Measurements from ENCODE around the gene OSBPL3. TPM values are rescaled to one million over a fixed set of nuclear protein-coding genes. Genes with fewer than 3 reads are reported as not detected.

Gene OSBPL3
- polyA plus RNA-seq, 1 experiment, result 26.5 TPM

DNA sequence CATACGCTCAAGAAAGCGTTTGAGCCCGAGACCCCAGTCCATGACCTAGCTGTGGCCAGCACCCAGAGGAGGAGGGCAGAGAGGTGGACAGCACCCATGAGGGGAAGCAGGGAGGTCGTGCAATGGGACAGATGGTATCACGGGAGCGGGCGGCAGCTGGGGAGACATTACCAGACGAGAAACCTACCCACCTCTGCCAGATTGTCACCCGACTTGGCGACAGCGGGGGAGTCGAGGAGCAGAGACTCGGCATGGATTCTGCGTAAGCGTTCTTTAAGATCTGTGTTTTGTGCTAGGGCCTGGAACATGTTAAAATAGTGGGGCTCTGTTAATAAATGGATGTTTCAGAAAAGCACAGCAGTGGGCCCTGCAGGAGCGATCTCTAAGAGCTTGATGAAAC lies 131.1 kb downstream of the OSBPL3 start:
- TF ChIP-seq, protein P1, sequence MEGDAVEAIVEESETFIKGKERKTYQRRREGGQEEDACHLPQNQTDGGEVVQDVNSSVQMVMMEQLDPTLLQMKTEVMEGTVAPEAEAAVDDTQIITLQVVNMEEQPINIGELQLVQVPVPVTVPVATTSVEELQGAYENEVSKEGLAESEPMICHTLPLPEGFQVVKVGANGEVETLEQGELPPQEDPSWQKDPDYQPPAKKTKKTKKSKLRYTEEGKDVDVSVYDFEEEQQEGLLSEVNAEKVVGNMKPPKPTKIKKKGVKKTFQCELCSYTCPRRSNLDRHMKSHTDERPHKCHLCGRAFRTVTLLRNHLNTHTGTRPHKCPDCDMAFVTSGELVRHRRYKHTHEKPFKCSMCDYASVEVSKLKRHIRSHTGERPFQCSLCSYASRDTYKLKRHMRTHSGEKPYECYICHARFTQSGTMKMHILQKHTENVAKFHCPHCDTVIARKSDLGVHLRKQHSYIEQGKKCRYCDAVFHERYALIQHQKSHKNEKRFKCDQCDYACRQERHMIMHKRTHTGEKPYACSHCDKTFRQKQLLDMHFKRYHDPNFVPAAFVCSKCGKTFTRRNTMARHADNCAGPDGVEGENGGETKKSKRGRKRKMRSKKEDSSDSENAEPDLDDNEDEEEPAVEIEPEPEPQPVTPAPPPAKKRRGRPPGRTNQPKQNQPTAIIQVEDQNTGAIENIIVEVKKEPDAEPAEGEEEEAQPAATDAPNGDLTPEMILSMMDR (IDR thresholded peaks at IDR 0.05; ENCODE audit: insufficient read depth, low read depth, low read length), result no peak
- no peak for DNase-seq (ENCODE audit: low read depth)
- POLR2A ChIA-PET, result no interaction called here
- Histone ChIP-seq H3K27me3 (ENCODE audit: control insufficient read depth, insufficient read depth, low read length) (no peaks in the 10 kb centered on the region), H3K36me3 (ENCODE audit: control insufficient read depth, insufficient read depth, low read length) (peaks cover 9% of the 10 kb centered on the region), H3K4me3 (ENCODE audit: low read depth, low read length) (no peak overlapping the region)
- CTCF ChIA-PET, result no interaction called here

DNA sequence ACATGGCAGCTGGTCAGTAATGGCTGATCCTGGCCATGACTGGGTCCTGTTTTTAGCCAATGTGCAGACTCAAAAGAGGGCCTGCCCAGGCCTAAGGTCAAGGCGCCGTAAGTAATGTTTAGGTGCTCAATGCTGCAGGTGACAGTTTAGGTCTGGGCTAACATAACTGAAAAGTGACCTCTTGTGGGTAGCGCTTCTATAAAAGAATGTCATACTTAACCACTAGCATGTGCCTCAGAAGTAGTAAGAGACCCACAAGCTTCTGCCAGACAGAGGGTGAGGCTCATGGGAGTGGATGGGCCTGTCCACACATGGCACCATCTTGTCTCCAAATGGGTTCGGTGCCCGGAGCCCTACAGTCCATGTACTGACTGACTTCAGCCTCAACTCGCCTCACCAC lies 132.2 kb downstream of the OSBPL3 start:
- no peak for DNase-seq (ENCODE audit: low read depth)
- TF ChIP-seq, protein P1 (IDR thresholded peaks at IDR 0.05; ENCODE audit: insufficient read depth, low read depth, low read length), result no peak
- ChIA-PET CTCF (interaction anchor here (1.3 kb wide), 1 partner anchor 246 kb away, joined by 4 read pairs; no protein-coding TSS in a partner anchor), POLR2A (no interaction called here)
- Histone ChIP-seq H3K27me3 (ENCODE audit: control insufficient read depth, insufficient read depth, low read length) (no peaks in the 10 kb centered on the region), H3K4me3 (ENCODE audit: low read depth, low read length) (no peak overlapping the region), H3K36me3 (ENCODE audit: control insufficient read depth, insufficient read depth, low read length) (peaks cover 9% of the 10 kb centered on the region)

DNA sequence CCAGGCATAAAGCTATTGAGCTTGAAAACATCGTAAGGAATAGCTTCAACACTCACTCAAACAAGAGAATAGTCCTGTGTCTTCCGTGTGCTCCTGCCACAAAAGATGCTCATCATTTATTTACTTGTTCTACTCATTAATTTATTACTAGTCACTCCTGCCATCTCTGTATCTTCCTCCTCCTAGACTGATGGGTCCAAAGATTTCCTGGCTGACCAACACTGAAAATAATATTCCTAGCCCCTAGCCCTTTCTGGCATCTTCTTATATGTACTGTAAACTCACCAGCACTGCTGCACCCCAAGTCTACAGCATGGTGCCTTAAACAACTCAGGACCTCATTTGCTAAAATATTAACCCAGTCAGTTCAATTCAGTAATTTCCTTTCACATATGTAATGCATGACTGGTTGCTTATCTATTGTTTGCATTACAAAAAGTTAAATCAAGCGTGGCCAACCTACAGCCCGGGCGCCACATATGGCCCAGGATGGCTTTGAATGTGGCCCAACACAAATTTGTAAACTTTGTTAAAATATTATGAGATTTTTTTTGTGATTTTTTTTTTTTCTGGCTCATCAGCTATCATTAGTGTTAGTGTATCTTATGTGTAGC lies 136.1 kb downstream of the OSBPL3 start:
- TF ChIP-seq, protein P1 (IDR thresholded peaks at IDR 0.05; ENCODE audit: insufficient read depth, low read depth, low read length), result no peak
- ChIA-PET POLR2A (no interaction called here), CTCF (interaction anchor here (2.1 kb wide), 1 partner anchor 12 kb away, joined by 5 read pairs; no protein-coding TSS in a partner anchor)
- DNase-seq (ENCODE audit: low read depth), result no peak
- Histone ChIP-seq H3K4me3 (ENCODE audit: low read depth, low read length) (no peak overlapping the region), H3K36me3 (ENCODE audit: control insufficient read depth, insufficient read depth, low read length) (peaks cover 6% of the 10 kb centered on the region), H3K27me3 (ENCODE audit: control insufficient read depth, insufficient read depth, low read length) (no peaks in the 10 kb centered on the region)

DNA sequence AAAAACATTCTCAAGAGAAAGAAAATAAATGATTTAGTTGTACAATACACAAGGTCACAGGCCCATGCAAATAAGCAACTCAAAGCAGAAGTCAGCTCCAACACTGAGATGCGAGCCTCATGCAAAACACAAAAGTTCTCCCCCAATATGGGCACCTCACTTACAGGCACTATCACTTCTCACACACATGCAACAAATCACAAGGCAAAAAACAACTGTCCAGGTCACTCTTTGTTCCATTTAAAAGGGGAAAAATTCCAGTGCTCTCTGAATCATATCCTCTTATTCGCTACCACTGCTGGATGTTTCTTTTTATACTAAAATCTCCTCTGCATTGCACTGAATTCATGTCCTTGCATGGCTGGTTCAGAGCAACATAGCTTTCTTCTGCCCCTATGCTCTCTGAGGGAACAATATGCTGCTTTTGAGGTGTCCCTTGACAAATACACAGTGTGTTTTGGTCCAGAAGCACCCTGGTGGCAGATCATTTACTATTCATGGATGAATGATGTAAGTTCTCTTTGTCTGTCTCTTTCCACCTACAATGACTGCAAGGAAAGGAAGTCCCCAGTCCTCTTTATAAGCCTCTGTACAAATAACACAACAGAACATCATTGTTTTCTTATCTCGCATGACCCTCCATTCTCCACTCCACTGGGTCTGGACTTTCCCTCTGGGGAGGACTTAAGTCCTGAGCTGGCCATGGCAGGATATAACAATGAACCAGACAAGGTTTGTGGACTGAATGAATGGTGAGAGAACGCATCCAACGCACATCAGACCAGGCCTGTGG lies 137.3 kb downstream of the OSBPL3 start:
- no peak for DNase-seq (ENCODE audit: low read depth)
- H3K36me3 ChIP-seq (ENCODE audit: control insufficient read depth, insufficient read depth, low read length), result peaks cover 2% of the 10 kb centered on the region
- H3K4me3 ChIP-seq (ENCODE audit: low read depth, low read length), result no peak overlapping the region
- POLR2A ChIA-PET, result interaction anchor here (0.7 kb wide), 1 partner anchor 139 kb away, joined by 3 read pairs; no protein-coding TSS in a partner anchor
- CTCF ChIA-PET, result interaction anchor here (1.2 kb wide), 1 partner anchor 10 kb away, joined by 3 read pairs; no protein-coding TSS in a partner anchor
- TF ChIP-seq, protein P1 (IDR thresholded peaks at IDR 0.05; ENCODE audit: insufficient read depth, low read depth, low read length), result no peak
- no peaks in the 10 kb centered on the region for H3K27me3 ChIP-seq (ENCODE audit: control insufficient read depth, insufficient read depth, low read length)

DNA sequence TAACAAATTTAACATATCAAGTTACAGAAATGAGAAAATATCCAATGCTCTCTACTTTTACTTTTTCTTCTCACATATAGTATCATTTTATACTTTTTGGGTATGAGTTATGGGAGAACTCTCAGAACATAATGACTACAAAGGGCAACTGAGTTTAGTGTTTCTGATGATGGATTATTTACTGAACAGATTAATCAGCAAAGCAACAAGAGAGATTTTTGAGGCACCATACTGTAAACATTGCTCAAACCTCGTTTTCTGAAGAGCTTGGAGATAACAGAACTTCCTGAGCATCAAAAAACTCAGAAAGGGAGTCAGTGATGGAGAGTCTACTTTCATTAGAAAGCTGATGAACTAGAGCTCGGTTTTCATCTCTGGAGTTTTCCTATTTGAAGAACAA lies 137.9 kb downstream of the OSBPL3 start:
- H3K27me3 ChIP-seq (ENCODE audit: control insufficient read depth, insufficient read depth, low read length), result no peaks in the 10 kb centered on the region
- DNase-seq (ENCODE audit: low read depth), result no peak
- ChIA-PET CTCF (interaction anchor here (1.2 kb wide), 1 partner anchor 9 kb away, joined by 3 read pairs; no protein-coding TSS in a partner anchor), POLR2A (interaction anchor here (0.7 kb wide), 1 partner anchor 140 kb away, joined by 3 read pairs; no protein-coding TSS in a partner anchor)
- peaks cover 1% of the 10 kb centered on the region; the same call in 1 of the 2 replicates for H3K36me3 ChIP-seq (ENCODE audit: control insufficient read depth, insufficient read depth, low read length)
- TF ChIP-seq, protein P1 (IDR thresholded peaks at IDR 0.05; ENCODE audit: insufficient read depth, low read depth, low read length), result no peak
- H3K4me3 ChIP-seq (ENCODE audit: low read depth, low read length), result no peak overlapping the region
